GM23248 (cell line): Measurements from ENCODE around the gene LMF1. TPM values are rescaled to one million over a fixed set of nuclear protein-coding genes. Genes with fewer than 3 reads are reported as not detected.

ENCODE experiments used
- DNase-seq: peaks from one replicate; pipeline ENCODE4 v3.0.0-alpha.2; 2015
- H2AFZ ChIP-seq: fragments of 200-600 bp; sonication (generic); 2 replicates; pipeline ENCODE4 v1.6.1; 2016; ENCODE audit warnings: antibody characterized with exemption
- H3F3A ChIP-seq: fragments of 200-600 bp; sonication (generic); 2 replicates; pipeline ENCODE4 v1.6.1; 2016; ENCODE audit warnings: mild to moderate bottlenecking, antibody characterized with exemption, mixed run types; ENCODE audit not compliant: insufficient read depth
- H3K27ac ChIP-seq: fragments of 200-600 bp; sonication (generic); 2 replicates; pipeline ENCODE4 v1.5.1; 2016; ENCODE audit warnings: mild to moderate bottlenecking
- H3K27me3 ChIP-seq: fragments of 200-600 bp; sonication (generic); replicated peaks from 2 replicates; pipeline ENCODE4 v1.6.1; 2016; ENCODE audit warnings: mild to moderate bottlenecking; ENCODE audit not compliant: insufficient read depth
- H3K36me3 ChIP-seq: fragments of 200-600 bp; sonication (generic); 2 replicates; pipeline ENCODE4 v1.6.1; 2016; ENCODE audit warnings: low read depth, mild to moderate bottlenecking
- H3K4me1 ChIP-seq: fragments of 200-600 bp; sonication (generic); 2 replicates; pipeline ENCODE4 v1.6.1; 2016; ENCODE audit warnings: mild to moderate bottlenecking; ENCODE audit not compliant: insufficient read depth
- H3K4me2 ChIP-seq: fragments of 200-600 bp; sonication (generic); one replicate; pipeline ENCODE4 v1.6.1; 2016; ENCODE audit warnings: mild to moderate bottlenecking; ENCODE audit not compliant: unreplicated experiment
- H3K4me3 ChIP-seq: fragments of 200-600 bp; sonication (generic); 2 replicates; pipeline ENCODE4 v1.5.1; 2016; ENCODE audit warnings: mild to moderate bottlenecking
- H3K79me2 ChIP-seq: fragments of 200-600 bp; sonication (generic); 2 replicates; pipeline ENCODE4 v1.6.1; 2016; ENCODE audit warnings: mild to moderate bottlenecking; ENCODE audit not compliant: insufficient read depth
- H3K9ac ChIP-seq: fragments of 200-600 bp; sonication (generic); 2 replicates; pipeline ENCODE4 v1.6.1; 2016; ENCODE audit warnings: mild to moderate bottlenecking
- H3K9me2 ChIP-seq: fragments of 200-600 bp; sonication (generic); 2 replicates; pipeline ENCODE4 v1.6.1; 2016; ENCODE audit warnings: mixed run types, mild to moderate bottlenecking, moderate library complexity; ENCODE audit not compliant: insufficient read depth
- H3K9me3 ChIP-seq: fragments of 200-600 bp; sonication (generic); one replicate; pipeline ENCODE4 v1.6.1; 2017; ENCODE audit warnings: low read depth
- H4K20me1 ChIP-seq: fragments of 200-600 bp; sonication (generic); 2 replicates; pipeline ENCODE4 v1.6.0; 2016; ENCODE audit not compliant: insufficient read depth
- EZH2 ChIP-seq: fragments of 200-600 bp; sonication (generic); IDR thresholded peaks from 2 replicates; pipeline ENCODE4 v1.6.1; 2018; ENCODE audit warnings: antibody characterized with exemption, mild to moderate bottlenecking; ENCODE audit not compliant: insufficient read depth, poor library complexity, severe bottlenecking
- EZH2phosphoT487 ChIP-seq: fragments of 200-600 bp; sonication (generic); IDR thresholded peaks from 2 replicates; pipeline ENCODE4 v1.6.1; 2018; ENCODE audit warnings: antibody characterized with exemption, moderate library complexity, mild to moderate bottlenecking, low read depth; ENCODE audit not compliant: insufficient read depth
- WGBS, 2 experiments: methylation state at CpG; one replicate each; pipeline ENCODE4 v1.1.6; 2015 to 2017; ENCODE audit warnings: low lambda C conversion rate in 2 of 2, low coverage in 1 of 2; ENCODE audit errors: missing lambda C conversion rate in 2 of 2; 5-methylcytosine and 5-hydroxymethylcytosine counted together
- in situ Hi-C: fragments of 300-500 bp; cut with MboI; formaldehyde crosslinking; loops from 2 replicates; pipeline ENCODE4 v1.15.0; 2020
- polyA plus RNA-seq: library from polyadenylated mRNA; unstranded; fragments of >200 nt; fragmentation: Nextera tagmentation; extraction: Ambion mirVana; gene quantifications from 2 replicates; pipeline ENCODE4 v1.2.1, GENCODE V29; 2016
- total RNA-seq: library from RNA; depleted of rRNA; stranded (reverse); fragments of >200 nt; shearing (Covaris generic); gene quantifications from 2 replicates; pipeline ENCODE4 v1.2.3, GENCODE V29; 2014

LMF1 gene
- total and polyA plus RNA-seq, 2 experiments from 2014 or later, result 23.1 to 53.0 TPM

- Histone ChIP-seq H3K36me3 (no peaks in the 10 kb centered on the region), H3F3A (no peaks in the 10 kb centered on the region), H3K27me3 (no peaks in the 10 kb centered on the region), H3K4me2 (no peak overlapping the region), H2AFZ (no peak overlapping the region), H3K27ac (no peak overlapping the region), H4K20me1 (no peaks in the 10 kb centered on the region), H3K9me2 (no peaks in the 10 kb centered on the region), H3K9me3 (no peaks in the 10 kb centered on the region), H3K79me2 (no peaks in the 10 kb centered on the region), H3K4me3 (no peak overlapping the region), H3K9ac (no peak overlapping the region), H3K4me1 (no peaks in the 10 kb centered on the region)
- no peak for DNase-seq
- WGBS, 2 experiments, result 83 to 87% methylated on average over 20 to 24 of the region's 24 CpGs
- in situ Hi-C loops, result no loop called here
- TF ChIP-seq EZH2 (no peak), EZH2phosphoT487 (no peak)
Measured at GRCh38 chr16:895371-895770, 75.4 kb downstream of the LMF1 start.

- Histone ChIP-seq H3K79me2 (no peaks in the 10 kb centered on the region), H3K27me3 (no peaks in the 10 kb centered on the region), H3K9ac (no peak overlapping the region), H3K27ac (no peak overlapping the region), H3K36me3 (no peaks in the 10 kb centered on the region), H3K9me3 (no peaks in the 10 kb centered on the region), H3F3A (no peaks in the 10 kb centered on the region), H2AFZ (no peak overlapping the region), H4K20me1 (no peaks in the 10 kb centered on the region), H3K4me3 (no peak overlapping the region), H3K4me2 (no peak overlapping the region), H3K4me1 (no peaks in the 10 kb centered on the region), H3K9me2 (no peaks in the 10 kb centered on the region)
- WGBS, 2 experiments, result 87 to 93% methylated on average over 12 to 24 of the region's 24 CpGs
- TF ChIP-seq EZH2 (no peak), EZH2phosphoT487 (no peak)
- in situ Hi-C loops, result no loop called here
- DNase-seq, result no peak
Measured at GRCh38 chr16:894841-895240, 75.9 kb downstream of the LMF1 start.

- Histone ChIP-seq H3K79me2 (no peaks in the 10 kb centered on the region), H3K4me2 (no peak overlapping the region), H4K20me1 (no peaks in the 10 kb centered on the region), H3K4me3 (no peak overlapping the region), H3K4me1 (no peaks in the 10 kb centered on the region), H3K9me3 (no peaks in the 10 kb centered on the region), H3K9ac (no peak overlapping the region), H3K36me3 (no peaks in the 10 kb centered on the region), H3K27ac (no peak overlapping the region), H2AFZ (no peak overlapping the region), H3K27me3 (no peaks in the 10 kb centered on the region), H3F3A (no peaks in the 10 kb centered on the region), H3K9me2 (no peaks in the 10 kb centered on the region)
- in situ Hi-C loops, result no loop called here
- TF ChIP-seq EZH2, result no peak
- TF ChIP-seq EZH2phosphoT487, result no peak
- no peak for DNase-seq
- 67 to 74% methylated on average over 10 to 27 of the region's 27 CpGs for WGBS, 2 experiments
Measured at GRCh38 chr16:894136-894535, 76.6 kb downstream of the LMF1 start.

DNA sequence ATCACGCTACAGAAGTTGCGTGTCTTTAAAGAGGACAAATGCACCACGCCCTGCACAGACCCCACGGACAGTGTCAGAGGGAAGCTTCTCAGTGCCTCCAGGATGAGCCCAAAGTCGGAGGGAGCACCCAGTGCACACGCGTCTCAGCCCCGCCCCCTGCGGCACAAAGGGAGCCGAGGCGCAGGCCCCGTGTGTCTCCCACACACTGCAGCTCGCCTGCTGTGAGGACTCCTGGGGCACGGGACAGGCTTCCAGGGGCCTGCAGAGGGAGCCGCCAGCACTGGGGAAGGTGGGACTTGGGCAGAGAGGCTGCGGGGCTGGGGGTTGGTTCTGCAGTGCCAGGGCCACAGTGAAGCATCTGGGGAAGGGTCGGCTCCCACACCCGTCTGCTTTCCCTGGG is 77.4 kb downstream of the LMF1 start:
- in situ Hi-C loops, result no loop called here
- no peak for DNase-seq
- Histone ChIP-seq H3K27ac (no peak overlapping the region), H3K27me3 (no peaks in the 10 kb centered on the region), H3K9me3 (no peaks in the 10 kb centered on the region), H3K36me3 (no peaks in the 10 kb centered on the region), H3F3A (no peaks in the 10 kb centered on the region), H3K4me3 (no peak overlapping the region), H3K9me2 (no peaks in the 10 kb centered on the region), H3K79me2 (no peaks in the 10 kb centered on the region), H3K4me1 (no peaks in the 10 kb centered on the region), H3K9ac (no peak overlapping the region), H4K20me1 (no peaks in the 10 kb centered on the region), H3K4me2 (no peak overlapping the region), H2AFZ (no peak overlapping the region)
- TF ChIP-seq EZH2phosphoT487 (no peak), EZH2 (no peak)
- WGBS, 2 experiments, result 90 to 91% methylated on average over 18 of the region's 18 CpGs
